Measurements from ENCODE around the gene LITAFD. TPM values are rescaled to one million over a fixed set of nuclear protein-coding genes. Genes with fewer than 3 reads are reported as not detected.

Gene LITAFD
- total RNA-seq, 1 experiment from 2014 or later = 0.45 TPM

DNA sequence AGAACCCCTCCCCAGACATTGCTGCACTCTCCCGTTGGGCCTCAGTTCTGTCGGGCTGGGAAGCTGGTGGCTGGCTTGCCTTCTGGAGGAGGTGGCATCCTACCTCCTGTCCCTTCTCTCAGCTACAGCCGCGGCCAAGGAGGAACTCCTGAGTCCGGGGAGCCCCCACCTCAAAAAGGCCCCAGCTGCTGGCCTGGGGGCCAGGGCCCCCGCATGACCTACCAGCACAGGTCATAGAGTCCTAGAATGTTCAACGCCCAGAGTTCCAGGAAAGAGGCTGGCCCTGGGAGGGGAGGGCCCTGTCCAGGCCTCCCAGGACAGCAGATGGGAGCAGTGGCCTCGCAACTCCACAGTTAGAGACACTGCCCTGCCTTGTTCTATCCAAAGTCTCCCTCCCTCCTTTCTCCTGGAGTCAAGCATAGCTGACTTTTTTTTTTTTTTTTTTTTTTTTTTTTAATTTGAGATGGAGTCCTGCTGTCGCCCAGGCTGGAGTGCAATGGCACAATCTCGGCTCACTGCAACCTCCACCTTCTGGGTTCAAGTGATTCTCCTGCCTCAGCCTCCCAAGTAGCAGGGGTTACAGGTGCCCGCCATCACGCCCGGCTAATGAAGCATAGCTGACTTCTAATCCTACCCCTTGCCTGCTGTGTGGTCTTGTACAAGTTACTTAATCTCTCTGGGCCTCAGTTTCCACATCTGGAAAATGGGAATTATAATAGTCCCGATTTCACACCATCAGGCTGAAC is 20.4 kb upstream of the LITAFD start:
- no peaks in the 10 kb centered on the region for H3K9me2 ChIP-seq (replicated peaks; ENCODE audit: insufficient read depth, low read length)
- H3K4me2 ChIP-seq (ENCODE audit: low read depth, low read length, poor library complexity, severe bottlenecking) = no peak overlapping the region
- no peak for DNase-seq
- H3K36me3 ChIP-seq (ENCODE audit: insufficient read depth, low read length) = peaks cover 7% of the 10 kb centered on the region; the same call in 1 of the 2 replicates
- H3K27ac ChIP-seq (ENCODE audit: low read length) = no peak overlapping the region
- H4K20me1 ChIP-seq (ENCODE audit: insufficient read depth, low read depth, low read length) = peaks cover 17% of the 10 kb centered on the region
- H3K27me3 ChIP-seq (ENCODE audit: low read length) = no peaks in the 10 kb centered on the region
- no peak overlapping the region for H2AFZ ChIP-seq (ENCODE audit: low read length)
- H3K9me3 ChIP-seq (ENCODE audit: low read length) = no peaks in the 10 kb centered on the region
- peaks cover 64% of the 10 kb centered on the region for H3K79me2 ChIP-seq (ENCODE audit: low read length)
- H3K9ac ChIP-seq (ENCODE audit: low read length) = no peak overlapping the region
- no peak overlapping the region for H3K4me3 ChIP-seq (ENCODE audit: low read length)
- peaks cover 39% of the 10 kb centered on the region for H3K4me1 ChIP-seq (ENCODE audit: low read length)

GRCh38 chr16:8862309-8863130 is 19.6 kb upstream of the LITAFD start:
- Histone ChIP-seq H3K27me3 (ENCODE audit: low read length) (no peaks in the 10 kb centered on the region), H3K27ac (ENCODE audit: low read length) (no peak overlapping the region), H3K4me3 (ENCODE audit: low read length) (no peak overlapping the region), H3K4me1 (ENCODE audit: low read length) (peaks cover 47% of the 10 kb centered on the region), H3K9me2 (replicated peaks; ENCODE audit: insufficient read depth, low read length) (no peaks in the 10 kb centered on the region), H4K20me1 (ENCODE audit: insufficient read depth, low read depth, low read length) (peaks cover 23% of the 10 kb centered on the region), H3K79me2 (ENCODE audit: low read length) (peaks cover 71% of the 10 kb centered on the region), H3K36me3 (ENCODE audit: insufficient read depth, low read length) (peaks cover 7% of the 10 kb centered on the region; the same call in 1 of the 2 replicates), H2AFZ (ENCODE audit: low read length) (no peak overlapping the region), H3K9me3 (ENCODE audit: low read length) (no peaks in the 10 kb centered on the region), H3K4me2 (ENCODE audit: low read depth, low read length, poor library complexity, severe bottlenecking) (no peak overlapping the region), H3K9ac (ENCODE audit: low read length) (no peak overlapping the region)
- no peak for DNase-seq

- peaks cover 77% of the 10 kb centered on the region for H3K79me2 ChIP-seq (ENCODE audit: low read length)
- peak; percentile 67 for DNase-seq
- peaks cover 48% of the 10 kb centered on the region for H3K4me1 ChIP-seq (ENCODE audit: low read length)
- no peaks in the 10 kb centered on the region for H3K9me2 ChIP-seq (replicated peaks; ENCODE audit: insufficient read depth, low read length)
- no peaks in the 10 kb centered on the region for H3K9me3 ChIP-seq (ENCODE audit: low read length)
- H3K36me3 ChIP-seq (ENCODE audit: insufficient read depth, low read length) = 0 out of 2 replicates have a peak, but pooled peaks cover 7% of the 10 kb centered on the region
- no peak overlapping the region for H2AFZ ChIP-seq (ENCODE audit: low read length)
- H3K9ac ChIP-seq (ENCODE audit: low read length) = no peak overlapping the region
- H3K4me2 ChIP-seq (ENCODE audit: low read depth, low read length, poor library complexity, severe bottlenecking) = no peak overlapping the region
- no peaks in the 10 kb centered on the region for H3K27me3 ChIP-seq (ENCODE audit: low read length)
- H4K20me1 ChIP-seq (ENCODE audit: insufficient read depth, low read depth, low read length) = peaks cover 23% of the 10 kb centered on the region
- no peak overlapping the region for H3K4me3 ChIP-seq (ENCODE audit: low read length)
- no peak overlapping the region for H3K27ac ChIP-seq (ENCODE audit: low read length)
Measured at GRCh38 chr16:8863594-8864424, 18.3 kb upstream of the LITAFD start.

DNA sequence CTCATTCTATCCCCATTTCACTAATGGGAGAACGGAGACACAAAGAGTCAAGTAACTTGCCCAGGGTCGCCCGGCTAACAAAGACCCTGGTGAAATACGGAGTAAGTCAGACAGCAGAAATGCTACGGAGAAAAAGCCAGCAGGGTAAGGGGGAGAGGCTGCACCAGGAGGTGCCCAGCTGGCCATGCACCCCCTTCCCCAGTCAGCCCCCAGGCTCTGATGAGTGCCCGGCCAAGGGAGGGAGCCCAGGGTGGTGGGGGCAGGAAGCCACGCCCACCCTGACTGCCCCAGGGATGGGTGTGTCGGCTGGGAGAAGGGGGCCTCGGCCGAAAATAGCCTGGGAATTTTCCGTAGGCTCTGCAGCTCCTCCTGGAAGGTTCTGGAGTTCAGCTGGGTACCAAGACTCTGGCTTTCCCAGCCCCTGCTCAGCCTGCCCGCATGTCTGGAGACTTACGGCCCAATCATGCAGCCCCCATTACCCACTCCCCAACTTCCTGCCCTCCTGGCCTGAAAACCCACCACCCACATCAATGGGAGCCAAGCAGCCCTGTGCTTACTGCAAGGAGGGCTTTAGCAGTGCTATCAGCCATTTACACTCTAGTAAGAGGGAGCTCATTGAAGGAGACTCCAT is 17.6 kb upstream of the LITAFD start:
- peaks cover 23% of the 10 kb centered on the region for H4K20me1 ChIP-seq (ENCODE audit: insufficient read depth, low read depth, low read length)
- no peak overlapping the region for H3K4me2 ChIP-seq (ENCODE audit: low read depth, low read length, poor library complexity, severe bottlenecking)

DNA sequence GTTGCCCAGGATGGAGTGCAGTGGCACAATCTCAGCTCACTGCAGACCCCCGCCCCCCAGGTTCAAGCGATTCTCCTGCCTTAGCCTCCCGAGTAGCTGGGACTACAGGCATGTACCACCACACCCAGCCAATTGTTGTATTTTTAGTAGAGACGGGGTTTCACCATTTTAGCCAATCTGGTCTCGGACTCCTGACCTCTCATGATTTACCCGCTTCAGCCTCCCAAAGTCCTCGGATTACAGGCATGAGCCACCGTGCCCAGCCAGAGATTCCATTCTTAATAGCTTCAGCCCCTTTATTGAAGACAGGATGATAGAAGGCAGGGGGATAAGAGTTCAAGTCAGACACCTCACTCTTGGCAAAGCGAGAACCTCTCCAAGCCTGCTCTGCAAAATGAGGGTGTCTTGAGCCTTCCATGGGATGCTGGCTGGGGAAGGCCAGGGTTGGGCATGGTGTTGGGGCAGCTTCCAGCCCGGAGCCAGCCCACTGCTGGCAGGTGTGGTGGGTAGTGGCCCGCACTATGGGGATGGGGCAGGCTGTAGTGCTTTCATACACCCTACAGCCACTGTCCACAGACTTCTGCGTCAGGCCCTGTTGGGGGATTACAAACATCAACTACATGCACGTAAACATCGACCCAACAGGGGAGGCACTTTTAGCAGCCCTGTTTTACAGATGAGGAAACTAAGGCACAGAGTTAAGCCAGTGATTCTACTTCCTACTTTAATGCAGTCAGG is 16.8 kb upstream of the LITAFD start:
- Histone ChIP-seq H3K9me3 (ENCODE audit: low read length) (no peaks in the 10 kb centered on the region), H4K20me1 (ENCODE audit: insufficient read depth, low read depth, low read length) (peaks cover 23% of the 10 kb centered on the region), H3K4me2 (ENCODE audit: low read depth, low read length, poor library complexity, severe bottlenecking) (no peak overlapping the region), H2AFZ (ENCODE audit: low read length) (no peak overlapping the region), H3K36me3 (ENCODE audit: insufficient read depth, low read length) (0 out of 2 replicates have a peak, but pooled peaks cover 5% of the 10 kb centered on the region), H3K9me2 (replicated peaks; ENCODE audit: insufficient read depth, low read length) (no peaks in the 10 kb centered on the region), H3K27me3 (ENCODE audit: low read length) (no peaks in the 10 kb centered on the region), H3K79me2 (ENCODE audit: low read length) (peaks cover 69% of the 10 kb centered on the region), H3K4me3 (ENCODE audit: low read length) (no peak overlapping the region), H3K27ac (ENCODE audit: low read length) (0 out of 2 replicates have a peak overlapping the region, but pooled peaks have one; percentile 47), H3K4me1 (ENCODE audit: low read length) (peaks cover 51% of the 10 kb centered on the region), H3K9ac (ENCODE audit: low read length) (no peak overlapping the region)
- DNase-seq = no peak

More for the DNA sequence above, 17.6 kb upstream of the LITAFD start:
- Histone ChIP-seq H3K27ac (ENCODE audit: low read length) (no peak overlapping the region), H3K4me3 (ENCODE audit: low read length) (no peak overlapping the region), H3K9me2 (replicated peaks; ENCODE audit: insufficient read depth, low read length) (no peaks in the 10 kb centered on the region), H3K9ac (ENCODE audit: low read length) (no peak overlapping the region), H3K9me3 (ENCODE audit: low read length) (no peaks in the 10 kb centered on the region), H3K79me2 (ENCODE audit: low read length) (peaks cover 73% of the 10 kb centered on the region), H2AFZ (ENCODE audit: low read length) (no peak overlapping the region), H3K36me3 (ENCODE audit: insufficient read depth, low read length) (0 out of 2 replicates have a peak, but pooled peaks cover 7% of the 10 kb centered on the region), H3K4me1 (ENCODE audit: low read length) (peaks cover 54% of the 10 kb centered on the region), H3K27me3 (ENCODE audit: low read length) (no peaks in the 10 kb centered on the region)
- DNase-seq = no peak

- Histone ChIP-seq H3K27me3 (ENCODE audit: low read length) (no peaks in the 10 kb centered on the region), H3K9me2 (replicated peaks; ENCODE audit: insufficient read depth, low read length) (no peaks in the 10 kb centered on the region), H3K4me1 (ENCODE audit: low read length) (peaks cover 56% of the 10 kb centered on the region), H4K20me1 (ENCODE audit: insufficient read depth, low read depth, low read length) (peaks cover 23% of the 10 kb centered on the region), H3K9ac (ENCODE audit: low read length) (peak overlapping the region; percentile 13; the same call in 1 of the 2 replicates), H3K9me3 (ENCODE audit: low read length) (no peaks in the 10 kb centered on the region), H2AFZ (ENCODE audit: low read length) (no peak overlapping the region), H3K27ac (ENCODE audit: low read length) (peak overlapping the region; percentile 47; the same call in 1 of the 2 replicates), H3K4me2 (ENCODE audit: low read depth, low read length, poor library complexity, severe bottlenecking) (peak overlapping the region; percentile 93), H3K36me3 (ENCODE audit: insufficient read depth, low read length) (0 out of 2 replicates have a peak, but pooled peaks cover 4% of the 10 kb centered on the region), H3K4me3 (ENCODE audit: low read length) (peak overlapping the region; percentile 92; the same call in 1 of the 2 replicates), H3K79me2 (ENCODE audit: low read length) (peaks cover 62% of the 10 kb centered on the region)
- DNase-seq = no peak
Measured at GRCh38 chr16:8866118-8866883, 15.8 kb upstream of the LITAFD start.

DNA sequence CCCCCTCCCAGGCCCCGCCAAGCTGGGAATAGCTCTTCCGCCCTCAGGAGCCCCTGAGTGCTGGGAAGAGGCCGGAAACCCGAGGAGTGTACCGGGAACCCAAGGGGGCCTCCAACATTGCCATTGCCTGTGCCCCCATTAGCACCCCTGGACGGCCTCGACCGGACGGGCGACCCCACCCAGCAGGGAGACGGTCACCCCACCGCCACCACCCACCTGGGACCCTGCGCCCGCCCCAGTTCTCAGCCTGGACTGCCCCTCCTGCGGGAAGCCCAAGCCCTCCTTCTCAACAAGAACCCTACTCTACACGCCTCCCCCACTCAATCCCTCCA is 15.3 kb upstream of the LITAFD start:
- Histone ChIP-seq H3K4me1 (ENCODE audit: low read length) (peaks cover 62% of the 10 kb centered on the region), H3K27me3 (ENCODE audit: low read length) (no peaks in the 10 kb centered on the region), H3K36me3 (ENCODE audit: insufficient read depth, low read length) (0 out of 2 replicates have a peak, but pooled peaks cover 4% of the 10 kb centered on the region), H4K20me1 (ENCODE audit: insufficient read depth, low read depth, low read length) (peaks cover 23% of the 10 kb centered on the region), H3K9me3 (ENCODE audit: low read length) (no peaks in the 10 kb centered on the region), H3K4me3 (ENCODE audit: low read length) (peak overlapping the region; percentile 92), H3K9me2 (replicated peaks; ENCODE audit: insufficient read depth, low read length) (no peaks in the 10 kb centered on the region), H3K4me2 (ENCODE audit: low read depth, low read length, poor library complexity, severe bottlenecking) (peak overlapping the region; percentile 93), H2AFZ (ENCODE audit: low read length) (no peak overlapping the region), H3K79me2 (ENCODE audit: low read length) (peaks cover 58% of the 10 kb centered on the region), H3K27ac (ENCODE audit: low read length) (peak overlapping the region; percentile 92), H3K9ac (ENCODE audit: low read length) (peak overlapping the region; percentile 96)
- no peak for DNase-seq

Measured in Karpas-422 (cell line).